Endothelial cell of umbilical vein (primary cell): Measurements from ENCODE around the gene MSN. TPM values are rescaled to one million over a fixed set of nuclear protein-coding genes. Genes with fewer than 3 reads are reported as not detected.
"Not testable (repeated sequence)": the region's sequence is repeated elsewhere in the genome, so short reads cannot be mapped to it uniquely, and the experiment has no call there.

Experiments used
- Bru-seq: library from RNA; stranded (reverse); fragments of 400-500 nt; gene quantifications from one replicate; lab custom pipeline; 2021; lab: Mats Ljungman, UMichigan
- BruChase-seq, 2 experiments: library from RNA; stranded (reverse); fragments of 400-500 nt; gene quantifications; one replicate each; lab custom pipeline; 2021; lab: Mats Ljungman, UMichigan
- BruUV-seq: library from RNA; stranded (reverse); fragments of 400-500 nt; replicated peaks from 2 replicates; lab custom pipeline; 2021; lab: Mats Ljungman, UMichigan
- CTCF ChIA-PET: fragments of 300-600, 350-600 bp; sonication (Branson Sonifier 250); formaldehyde crosslinking; loops from one replicate; lab custom pipeline; 2021; ENCODE audit warnings: antibody characterized with exemption, inconsistent platforms; lab: Charles Lee
- POLR2A ChIA-PET: fragments of 300-600, 350-600 bp; sonication (Branson Sonifier 250); formaldehyde crosslinking; loops from one replicate; lab custom pipeline; 2021; ENCODE audit warnings: antibody characterized with exemption, inconsistent platforms; lab: Charles Lee
- DNase-seq: peaks from one replicate; pipeline ENCODE4 v3.0.0-alpha.2; 2011; ENCODE audit warnings: low read depth, low spot score
- FAIRE-seq: peaks from 2 replicates; lab custom pipeline; 2011; peaks lifted over from hg19 to GRCh38; lab: Jason Lieb, UNC
- H2AFZ ChIP-seq: 2 replicates; pipeline ENCODE4 v1.6.0; 2012; ENCODE audit warnings: low read depth, low read length, control low read depth, inconsistent platforms
- H3K27ac ChIP-seq: 2 replicates; pipeline ENCODE4 v1.5.1; 2011; ENCODE audit warnings: low read depth, mild to moderate bottlenecking, control low read depth, low read length, moderate library complexity; ENCODE audit not compliant: insufficient read depth
- H3K27me3 ChIP-seq, 2 experiments: 2 replicates each; pipeline versions ENCODE4 v1.6.0 to v1.6.1; 2011; ENCODE audit warnings: low read length in 2 of 2, mixed read lengths in 1 of 2; ENCODE audit not compliant: control insufficient read depth in 2 of 2, insufficient read depth in 2 of 2
- H3K36me3 ChIP-seq, 2 experiments: 2 replicates in 1 of 2; 3 replicates in 1 of 2; pipeline ENCODE4 v1.5.1; 2011; ENCODE audit warnings: low read length in 2 of 2, mild to moderate bottlenecking in 1 of 2, moderate library complexity in 1 of 2; ENCODE audit not compliant: control insufficient read depth in 2 of 2, insufficient read depth in 2 of 2; ENCODE audit errors: extremely low read depth in 1 of 2
- H3K4me1 ChIP-seq: 3 replicates; pipeline ENCODE4 v1.5.1; 2011; ENCODE audit warnings: mild to moderate bottlenecking, low read length; ENCODE audit not compliant: control insufficient read depth, insufficient read depth; ENCODE audit errors: extremely low read depth
- H3K4me2 ChIP-seq: 2 replicates; pipeline ENCODE4 v1.6.1; 2011; ENCODE audit warnings: low read length, control low read depth, mixed read lengths; ENCODE audit not compliant: insufficient read depth
- H3K4me3 ChIP-seq, 3 experiments: fragments of 200-600 bp in 1 of 3; sonication (generic), shearing (Covaris generic) in 1 of 3; replicated peaks in 1 of 3; 2 replicates each; pipeline ENCODE4 v1.5.1; 2011 to 2016; ENCODE audit warnings: control low read depth in 3 of 3, low read length in 3 of 3, mild to moderate bottlenecking in 2 of 3, inconsistent platforms in 1 of 3, low read depth in 1 of 3, moderate library complexity in 1 of 3; ENCODE audit not compliant: insufficient read depth in 1 of 3
- H3K79me2 ChIP-seq: 2 replicates; pipeline ENCODE4 v1.6.0; 2012; ENCODE audit warnings: low read length, inconsistent platforms; ENCODE audit not compliant: control insufficient read depth, insufficient read depth
- H3K9ac ChIP-seq: replicated peaks from 2 replicates; pipeline ENCODE3; 2011; ENCODE audit warnings: low read length, control low read depth; ENCODE audit not compliant: insufficient read depth; ENCODE audit errors: extremely low read depth
- H3K9me1 ChIP-seq: replicated peaks from 3 replicates; pipeline ENCODE4 v1.6.0; 2011; ENCODE audit warnings: mild to moderate bottlenecking, low read length; ENCODE audit not compliant: control insufficient read depth, insufficient read depth; ENCODE audit errors: extremely low read depth
- H3K9me3 ChIP-seq: replicated peaks from 2 replicates; pipeline ENCODE4 v1.5.1; 2012; ENCODE audit warnings: low read length, inconsistent platforms; ENCODE audit not compliant: control insufficient read depth, insufficient read depth
- H4K20me1 ChIP-seq: replicated peaks from 2 replicates; pipeline ENCODE3; 2011; ENCODE audit warnings: mild to moderate bottlenecking, low read length; ENCODE audit not compliant: control insufficient read depth, insufficient read depth; ENCODE audit errors: extremely low read depth
- FOS ChIP-seq: IDR thresholded peaks from 2 replicates; pipeline ENCODE4 v1.6.1; 2011; ENCODE audit warnings: mild to moderate bottlenecking, low read length, moderate library complexity, borderline replicate concordance; ENCODE audit not compliant: insufficient read depth
- POLR2A ChIP-seq: IDR thresholded peaks from 2 replicates; pipeline ENCODE4 v1.6.1; 2012; ENCODE audit warnings: low read depth, mild to moderate bottlenecking, control low read depth, low read length
- POLR2AphosphoS5 ChIP-seq: IDR thresholded peaks from 2 replicates; pipeline ENCODE4 v1.6.1; 2012; ENCODE audit warnings: low read depth, mild to moderate bottlenecking, control low read depth, low read length, moderate library complexity; ENCODE audit not compliant: insufficient read depth
- dilution Hi-C: fragments of 300-500 bp; cut with MboI; formaldehyde crosslinking; loops from one replicate; pipeline ENCODE4 v1.15.0; 2019; ENCODE audit warnings: low sequenced_read_pairs; ENCODE audit not compliant: extremely low pct_ligation_motif_present
- intact Hi-C: fragments of 100-400 bp; cut with micrococcal nuclease; formaldehyde crosslinking; loops from one replicate; pipeline ENCODE4 v1.10.0; 2022
- long read RNA-seq: library from polyadenylated mRNA; stranded (forward); transcript quantifications from one replicate; pipeline ENCODE4 v2.0.0, GENCODE V29; 2021
- polyA minus RNA-seq, 3 experiments: library from RNA; depleted of rRNA, polyadenylated mRNA; stranded (reverse); fragments of >200 nt; gene quantifications; 1 replicate in 1 of 3; 2 replicates in 2 of 3; pipeline ENCODE4 v1.2.3, GENCODE V29; 2011
- polyA plus RNA-seq, 4 experiments: library from polyadenylated mRNA; depleted of rRNA in 3 of 4; stranded (reverse) in 3 of 4; unstranded in 1 of 4; fragments of >200 nt; gene quantifications; 2 replicates each; pipeline versions ENCODE4 v1.2.1 to v1.2.3, GENCODE V29; 2011 to 2012; ENCODE audit warnings: missing spikeins in 1 of 4
- total RNA-seq: library from RNA; stranded (reverse); gene quantifications from 2 replicates; pipeline ENCODE4 v1.2.3, GENCODE V29; 2021
- TF ChIP-seq, protein P1 (sequence below), 2 donors: IDR thresholded peaks; 1 replicate in 1 of 2; 2 replicates in 1 of 2; pipeline ENCODE4 v1.5.1; 2011; ENCODE audit warnings: low read length in 2 of 2, mild to moderate bottlenecking in 2 of 2, moderate library complexity in 2 of 2, control low read depth in 1 of 2, inconsistent platforms in 1 of 2, low read depth in 1 of 2; ENCODE audit not compliant: insufficient read depth in 1 of 2; ENCODE audit errors: extremely low read depth in 1 of 2

Gene MSN
- total RNA-seq, result 635 and 658 TPM in 2 replicates
- polyA plus RNA-seq, result 511 and 528 TPM in 2 replicates
- 475 and 549 TPM in 2 replicates for polyA plus RNA-seq (2011; cell fraction: cytosol; rRNA removed)
- polyA plus RNA-seq (2011; cell fraction: nucleus; rRNA removed), result 738 and 769 TPM in 2 replicates
- 862 and 934 TPM in 2 replicates for polyA plus RNA-seq (2012)
- polyA minus RNA-seq, result 709 and 797 TPM in 2 replicates
- polyA minus RNA-seq (2011; cell fraction: cytosol; rRNA and poly(A)+ RNA removed), result 123 TPM
- 296 and 346 TPM in 2 replicates for polyA minus RNA-seq (2011; cell fraction: nucleus; rRNA and poly(A)+ RNA removed)
- Bru-seq, nascent RNA, result percentile 97 among the genes with signal in this experiment
- BruChase-seq, experiment 1, labeled RNA remaining after a 6-hour chase, result percentile 97 among the genes with signal in this experiment
- BruChase-seq, experiment 2, labeled RNA remaining after a 2-hour chase, result percentile 95 among the genes with signal in this experiment
- long read RNA-seq, transcript MSN-201 (13 exons, 3,944 nt), result major isoform, 1,092 of 1,394 reads
- long read RNA-seq, partial matches to known transcripts, result 254 of 1,394 reads
- long read RNA-seq, other reads (novel, unspliced or antisense), result 48 of 1,394 reads

DNA sequence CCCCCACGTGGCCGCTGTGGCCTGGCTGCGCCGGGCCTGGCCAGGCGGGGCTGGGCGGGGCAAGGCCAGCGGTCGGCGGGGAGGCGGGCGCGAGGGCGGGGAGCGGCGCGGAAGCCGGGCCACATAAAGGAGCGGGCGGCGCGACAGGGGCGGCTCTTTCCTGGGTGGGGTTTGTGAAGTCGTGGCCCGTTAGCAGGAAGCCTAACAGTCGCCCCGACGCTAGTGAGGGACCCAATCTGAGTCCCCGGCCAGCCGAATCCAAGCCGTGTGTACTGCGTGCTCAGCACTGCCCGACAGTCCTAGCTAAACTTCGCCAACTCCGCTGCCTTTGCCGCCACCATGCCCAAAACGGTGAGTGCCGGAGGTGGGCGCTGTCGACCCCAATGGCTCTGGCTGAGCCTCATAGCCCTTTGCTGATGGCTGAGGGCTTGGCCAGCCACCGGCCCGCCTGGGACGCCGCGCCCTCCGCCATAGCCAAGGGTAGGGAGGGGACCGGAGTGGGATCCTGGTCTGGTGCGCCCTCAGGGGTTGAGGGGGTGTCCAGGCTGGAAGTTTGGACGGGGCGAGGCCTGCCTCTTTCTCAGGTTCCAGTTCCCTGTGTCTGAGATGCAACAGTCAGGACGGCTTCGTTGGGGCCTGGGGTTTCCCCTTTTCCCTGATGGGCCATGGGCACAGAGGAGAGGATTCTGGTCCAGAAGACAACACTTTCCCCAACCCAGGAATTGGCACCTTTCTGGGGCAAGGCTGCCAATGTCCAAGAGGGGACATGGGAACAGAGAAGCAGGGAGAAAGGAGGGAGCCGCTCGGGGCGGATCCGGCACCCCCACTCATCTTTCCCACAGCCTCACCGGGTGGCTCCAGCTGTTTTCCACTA, at the start of gene MSN:
TSS of gene MSN (plus strand) at position 152 of the 874 bp plus-strand sequence. CDS start at position 340, 188 bp downstream.
- DNase-seq, result peak; percentile 52
- Histone ChIP-seq H3K27ac (peak within 1 kb of the TSS; percentile 94), H4K20me1 (peaks cover 4% of the 10 kb centered on the region), H2AFZ (peak within 1 kb of the TSS; percentile 27), H3K36me3 (peaks cover 0 to 6% of the 10 kb centered on the region in 2 experiments), H3K4me3 (peak within 1 kb of the TSS; percentile 81 to 93 (median 87)), H3K79me2 (peaks cover 51% of the 10 kb centered on the region), H3K9ac (peak within 1 kb of the TSS; percentile 95), H3K27me3 (no peaks in the 10 kb centered on the region), H3K4me2 (peak within 1 kb of the TSS; percentile 62), H3K9me1 (no peaks in the 10 kb centered on the region), H3K4me1 (peaks cover 19% of the 10 kb centered on the region), H3K9me3 (no peaks in the 10 kb centered on the region)
- ChIA-PET POLR2A (interaction anchor here (0.7 to 1.7 kb wide), 8 partner anchors 11 to 71 kb away, joined by 3 to 10 read pairs (median 4); no protein-coding TSS in a partner anchor), CTCF (interaction anchor here (1.0 to 2.9 kb wide), 9 partner anchors 12 to 71 kb away, joined by 3 to 18 read pairs (median 5); no protein-coding TSS in a partner anchor)
- dilution Hi-C loops, result no loop called here
- TF ChIP-seq POLR2A (peak; percentile 76), POLR2AphosphoS5 (peak; percentile 86), FOS (no peak)
- TF ChIP-seq, protein P1, sequence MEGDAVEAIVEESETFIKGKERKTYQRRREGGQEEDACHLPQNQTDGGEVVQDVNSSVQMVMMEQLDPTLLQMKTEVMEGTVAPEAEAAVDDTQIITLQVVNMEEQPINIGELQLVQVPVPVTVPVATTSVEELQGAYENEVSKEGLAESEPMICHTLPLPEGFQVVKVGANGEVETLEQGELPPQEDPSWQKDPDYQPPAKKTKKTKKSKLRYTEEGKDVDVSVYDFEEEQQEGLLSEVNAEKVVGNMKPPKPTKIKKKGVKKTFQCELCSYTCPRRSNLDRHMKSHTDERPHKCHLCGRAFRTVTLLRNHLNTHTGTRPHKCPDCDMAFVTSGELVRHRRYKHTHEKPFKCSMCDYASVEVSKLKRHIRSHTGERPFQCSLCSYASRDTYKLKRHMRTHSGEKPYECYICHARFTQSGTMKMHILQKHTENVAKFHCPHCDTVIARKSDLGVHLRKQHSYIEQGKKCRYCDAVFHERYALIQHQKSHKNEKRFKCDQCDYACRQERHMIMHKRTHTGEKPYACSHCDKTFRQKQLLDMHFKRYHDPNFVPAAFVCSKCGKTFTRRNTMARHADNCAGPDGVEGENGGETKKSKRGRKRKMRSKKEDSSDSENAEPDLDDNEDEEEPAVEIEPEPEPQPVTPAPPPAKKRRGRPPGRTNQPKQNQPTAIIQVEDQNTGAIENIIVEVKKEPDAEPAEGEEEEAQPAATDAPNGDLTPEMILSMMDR (IDR thresholded peaks at IDR 0.05; ENCODE audit: extremely low read depth in 1 of 2, insufficient read depth in 1 of 2, low read depth in 1 of 2, low read length in 2 of 2), result peak in 1 of 2 donors; percentile 30
- BruUV-seq, result TSS peak; percentile 59
- intact Hi-C loops, result loop anchor here (1.0 to 5.0 kb wide), 6 partner anchors 23 to 320 kb away; no protein-coding TSS in a partner anchor
- FAIRE-seq, result no peak

DNA sequence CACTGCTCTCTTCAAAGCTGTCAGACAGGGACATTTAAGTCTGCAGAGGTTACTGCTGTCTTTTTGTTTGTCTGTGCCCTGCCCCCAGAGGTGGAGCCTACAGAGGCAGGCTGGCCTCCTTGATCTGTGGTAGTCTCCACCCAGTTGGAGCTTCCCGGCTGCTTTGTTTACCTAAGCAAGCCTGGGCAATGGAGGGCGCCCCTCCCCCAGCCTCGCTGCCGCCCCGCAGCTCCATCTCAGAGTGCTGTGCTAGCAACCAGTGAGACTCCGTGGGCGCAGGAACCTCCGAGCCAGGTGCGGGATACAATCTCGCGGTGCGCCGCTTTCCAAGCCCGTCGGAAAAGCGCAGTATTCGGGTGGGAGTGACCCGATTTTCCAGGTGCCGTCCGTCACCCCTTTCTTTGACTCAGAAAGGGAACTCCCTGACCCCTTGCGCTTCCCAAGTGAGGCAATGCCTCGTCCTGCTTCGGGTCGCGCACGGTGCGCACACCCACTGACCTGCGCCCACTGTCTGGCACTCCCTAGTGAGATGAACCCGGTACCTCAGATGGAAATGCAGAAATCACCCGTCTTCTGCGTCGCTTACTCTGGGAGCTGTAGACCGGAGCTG, 47.3 kb upstream of the MSN start:
- intact Hi-C loops, dilution Hi-C loops: not testable (repeated sequence)

More for the DNA sequence above, 47.3 kb upstream of the MSN start:
- BruUV-seq, CTCF ChIA-PET, H3K9ac ChIP-seq, POLR2A ChIA-PET, H3K4me3 ChIP-seq, H3K4me2 ChIP-seq, H3K9me3 ChIP-seq, H3K79me2 ChIP-seq, FAIRE-seq, H4K20me1 ChIP-seq, DNase-seq, H3K27me3 ChIP-seq, H3K27ac ChIP-seq, H3K36me3 ChIP-seq, H2AFZ ChIP-seq, H3K4me1 ChIP-seq, H3K9me1 ChIP-seq: not testable (repeated sequence)
